GM13977 (cell line): ENCODE results near the gene PTGDR2.

Experiments used
- DNase-seq: peaks from one replicate; pipeline ENCODE4 v3.0.0; 2012; ENCODE audit warnings: low spot score
- in situ Hi-C: fragments of 300-500 bp; cut with MboI; formaldehyde crosslinking; loops from one replicate; pipeline ENCODE4 v1.12.0; 2022; ENCODE audit warnings: low sequenced_read_pairs, low pct_unique_long_range_greater_than_20kb, mixed read lengths, inconsistent platforms; ENCODE audit not compliant: unreplicated experiment
- TF ChIP-seq, protein P1 (sequence below): IDR thresholded peaks from 2 replicates; pipeline ENCODE4 v1.5.1; 2012; ENCODE audit warnings: mild to moderate bottlenecking, control low read depth; ENCODE audit not compliant: insufficient read depth; ENCODE audit errors: extremely low read depth, missing control alignments

Gene PTGDR2

DNA sequence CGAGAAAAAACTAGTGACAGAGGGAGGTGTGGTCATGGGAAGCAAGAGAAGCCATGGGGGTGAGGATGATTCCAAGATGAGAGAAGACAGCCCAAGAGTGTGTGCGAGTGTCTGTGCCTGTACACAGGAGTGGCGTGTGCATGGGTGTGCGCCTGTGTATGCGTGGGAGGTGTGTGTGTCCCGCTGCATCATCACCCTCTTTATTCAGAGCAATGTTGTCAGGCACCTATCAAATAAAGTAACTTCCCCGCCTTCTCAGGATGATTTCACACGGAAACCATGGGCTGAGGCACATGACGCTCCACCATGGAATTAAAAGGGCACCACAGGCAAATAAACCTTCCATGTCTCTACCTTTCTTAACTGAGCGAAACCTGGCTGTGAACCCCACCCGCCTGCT lies 46.1 kb downstream of the PTGDR2 start:
- TF ChIP-seq, protein P1, sequence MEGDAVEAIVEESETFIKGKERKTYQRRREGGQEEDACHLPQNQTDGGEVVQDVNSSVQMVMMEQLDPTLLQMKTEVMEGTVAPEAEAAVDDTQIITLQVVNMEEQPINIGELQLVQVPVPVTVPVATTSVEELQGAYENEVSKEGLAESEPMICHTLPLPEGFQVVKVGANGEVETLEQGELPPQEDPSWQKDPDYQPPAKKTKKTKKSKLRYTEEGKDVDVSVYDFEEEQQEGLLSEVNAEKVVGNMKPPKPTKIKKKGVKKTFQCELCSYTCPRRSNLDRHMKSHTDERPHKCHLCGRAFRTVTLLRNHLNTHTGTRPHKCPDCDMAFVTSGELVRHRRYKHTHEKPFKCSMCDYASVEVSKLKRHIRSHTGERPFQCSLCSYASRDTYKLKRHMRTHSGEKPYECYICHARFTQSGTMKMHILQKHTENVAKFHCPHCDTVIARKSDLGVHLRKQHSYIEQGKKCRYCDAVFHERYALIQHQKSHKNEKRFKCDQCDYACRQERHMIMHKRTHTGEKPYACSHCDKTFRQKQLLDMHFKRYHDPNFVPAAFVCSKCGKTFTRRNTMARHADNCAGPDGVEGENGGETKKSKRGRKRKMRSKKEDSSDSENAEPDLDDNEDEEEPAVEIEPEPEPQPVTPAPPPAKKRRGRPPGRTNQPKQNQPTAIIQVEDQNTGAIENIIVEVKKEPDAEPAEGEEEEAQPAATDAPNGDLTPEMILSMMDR = no peak
- in situ Hi-C loops = no loop called here
- DNase-seq = no peak

GRCh38 chr11:60809249-60809648 lies 46.5 kb downstream of the PTGDR2 start:
- no peak for DNase-seq
- in situ Hi-C loops = no loop called here

GRCh38 chr11:60803273-60803936 lies 52.3 kb downstream of the PTGDR2 start:
- in situ Hi-C loops = no loop called here
- DNase-seq = no peak
- TF ChIP-seq, protein P1 = no peak

More at GRCh38 chr11:60809249-60809648, 46.5 kb downstream of the PTGDR2 start:
- TF ChIP-seq, protein P1 = no peak

- no peak for DNase-seq
- TF ChIP-seq, protein P1 = no peak
- in situ Hi-C loops = no loop called here
Observed at GRCh38 chr11:60801194-60801593, 54.6 kb downstream of the PTGDR2 start.
